GM23338 (cell line): Measurements from ENCODE around the gene FANCC. TPM values are rescaled to one million over a fixed set of nuclear protein-coding genes. Genes with fewer than 3 reads are reported as not detected.

ENCODE experiments used
- CREB1 ChIP-seq: fragments of 250-450 bp; sonication (Bioruptor Pico); IDR thresholded peaks from 2 replicates; pipeline ENCODE4 v1.5.0; 2020; ENCODE audit warnings: low read depth, mild to moderate bottlenecking, moderate library complexity
- EZH2 ChIP-seq: fragments of 200-600 bp; sonication (generic); IDR thresholded peaks from one replicate; pipeline ENCODE4 v1.8.0; 2017; ENCODE audit warnings: antibody characterized with exemption, mild to moderate bottlenecking, low read depth; ENCODE audit not compliant: unreplicated experiment
- JUNB ChIP-seq: IDR thresholded peaks from one replicate; pipeline ENCODE4 v1.6.1; 2016; ENCODE audit warnings: antibody characterized with exemption; ENCODE audit not compliant: unreplicated experiment
- ZNF331 ChIP-seq: fragments of 250-450 bp; sonication (Bioruptor Pico); IDR thresholded peaks from 2 replicates; pipeline ENCODE4 v1.5.0; 2020; ENCODE audit warnings: low read depth, mild to moderate bottlenecking, moderate library complexity
- polyA plus RNA-seq: library from polyadenylated mRNA; unstranded; fragments of >200 nt; fragmentation: Nextera tagmentation; extraction: Ambion mirVana; gene quantifications from 2 replicates; pipeline ENCODE4 v1.2.1, GENCODE V29; 2016
- total RNA-seq: library from RNA; depleted of rRNA; stranded (reverse); fragments of >200 nt; shearing (Covaris generic); gene quantifications from 2 replicates; pipeline ENCODE4 v1.2.3, GENCODE V29; 2014
- TF ChIP-seq, protein P1 (sequence below): fragments of 250-450 bp; sonication (Bioruptor Pico); IDR thresholded peaks from 2 replicates; pipeline ENCODE4 v1.5.0; 2020; ENCODE audit warnings: mild to moderate bottlenecking, moderate library complexity
- TF ChIP-seq, protein P2 (sequence below): IDR thresholded peaks from 2 replicates; pipeline ENCODE4 v1.6.1; 2016; ENCODE audit warnings: antibody characterized with exemption
- TF ChIP-seq, protein P3 (sequence below), 2 experiments: fragments of 200-600 bp in 1 of 2; sonication (generic) in 1 of 2; conservative IDR thresholded peaks; 2 replicates each; pipeline versions ENCODE4 v1.5.1 to v1.6.1; 2016 to 2017; ENCODE audit warnings: antibody characterized with exemption in 2 of 2, low read depth in 2 of 2, mild to moderate bottlenecking in 2 of 2, moderate library complexity in 1 of 2

Gene FANCC
- total and polyA plus RNA-seq, 2 experiments from 2014 or later: 7.8 to 18.1 TPM

DNA sequence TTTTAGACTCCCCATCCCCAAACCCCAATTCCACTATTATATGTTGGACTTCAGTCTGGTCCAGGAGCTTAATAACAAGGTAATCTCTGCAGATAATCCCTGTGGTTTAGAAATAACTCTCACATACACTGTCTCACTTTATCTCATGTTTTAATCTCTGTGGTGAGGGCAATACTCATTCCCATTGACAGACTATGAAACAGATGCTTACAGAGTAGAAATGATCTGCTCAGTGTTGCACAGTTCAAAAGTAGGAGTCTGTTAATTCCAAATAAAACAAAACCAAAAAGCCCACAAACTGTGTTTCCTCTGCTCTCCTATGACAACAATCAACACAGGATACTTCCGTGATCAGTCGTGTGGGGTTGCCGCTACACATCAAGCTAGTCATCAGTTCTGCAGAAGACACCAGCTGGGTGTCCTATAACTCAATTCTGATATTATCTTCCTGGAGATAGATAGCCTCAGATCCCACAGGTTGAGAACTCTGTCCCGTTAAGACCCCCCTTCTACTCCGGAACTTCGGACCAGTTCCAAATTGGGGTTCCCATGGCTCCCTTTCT is 26.3 kb upstream of the FANCC start (continued):
- TF ChIP-seq, protein P1, sequence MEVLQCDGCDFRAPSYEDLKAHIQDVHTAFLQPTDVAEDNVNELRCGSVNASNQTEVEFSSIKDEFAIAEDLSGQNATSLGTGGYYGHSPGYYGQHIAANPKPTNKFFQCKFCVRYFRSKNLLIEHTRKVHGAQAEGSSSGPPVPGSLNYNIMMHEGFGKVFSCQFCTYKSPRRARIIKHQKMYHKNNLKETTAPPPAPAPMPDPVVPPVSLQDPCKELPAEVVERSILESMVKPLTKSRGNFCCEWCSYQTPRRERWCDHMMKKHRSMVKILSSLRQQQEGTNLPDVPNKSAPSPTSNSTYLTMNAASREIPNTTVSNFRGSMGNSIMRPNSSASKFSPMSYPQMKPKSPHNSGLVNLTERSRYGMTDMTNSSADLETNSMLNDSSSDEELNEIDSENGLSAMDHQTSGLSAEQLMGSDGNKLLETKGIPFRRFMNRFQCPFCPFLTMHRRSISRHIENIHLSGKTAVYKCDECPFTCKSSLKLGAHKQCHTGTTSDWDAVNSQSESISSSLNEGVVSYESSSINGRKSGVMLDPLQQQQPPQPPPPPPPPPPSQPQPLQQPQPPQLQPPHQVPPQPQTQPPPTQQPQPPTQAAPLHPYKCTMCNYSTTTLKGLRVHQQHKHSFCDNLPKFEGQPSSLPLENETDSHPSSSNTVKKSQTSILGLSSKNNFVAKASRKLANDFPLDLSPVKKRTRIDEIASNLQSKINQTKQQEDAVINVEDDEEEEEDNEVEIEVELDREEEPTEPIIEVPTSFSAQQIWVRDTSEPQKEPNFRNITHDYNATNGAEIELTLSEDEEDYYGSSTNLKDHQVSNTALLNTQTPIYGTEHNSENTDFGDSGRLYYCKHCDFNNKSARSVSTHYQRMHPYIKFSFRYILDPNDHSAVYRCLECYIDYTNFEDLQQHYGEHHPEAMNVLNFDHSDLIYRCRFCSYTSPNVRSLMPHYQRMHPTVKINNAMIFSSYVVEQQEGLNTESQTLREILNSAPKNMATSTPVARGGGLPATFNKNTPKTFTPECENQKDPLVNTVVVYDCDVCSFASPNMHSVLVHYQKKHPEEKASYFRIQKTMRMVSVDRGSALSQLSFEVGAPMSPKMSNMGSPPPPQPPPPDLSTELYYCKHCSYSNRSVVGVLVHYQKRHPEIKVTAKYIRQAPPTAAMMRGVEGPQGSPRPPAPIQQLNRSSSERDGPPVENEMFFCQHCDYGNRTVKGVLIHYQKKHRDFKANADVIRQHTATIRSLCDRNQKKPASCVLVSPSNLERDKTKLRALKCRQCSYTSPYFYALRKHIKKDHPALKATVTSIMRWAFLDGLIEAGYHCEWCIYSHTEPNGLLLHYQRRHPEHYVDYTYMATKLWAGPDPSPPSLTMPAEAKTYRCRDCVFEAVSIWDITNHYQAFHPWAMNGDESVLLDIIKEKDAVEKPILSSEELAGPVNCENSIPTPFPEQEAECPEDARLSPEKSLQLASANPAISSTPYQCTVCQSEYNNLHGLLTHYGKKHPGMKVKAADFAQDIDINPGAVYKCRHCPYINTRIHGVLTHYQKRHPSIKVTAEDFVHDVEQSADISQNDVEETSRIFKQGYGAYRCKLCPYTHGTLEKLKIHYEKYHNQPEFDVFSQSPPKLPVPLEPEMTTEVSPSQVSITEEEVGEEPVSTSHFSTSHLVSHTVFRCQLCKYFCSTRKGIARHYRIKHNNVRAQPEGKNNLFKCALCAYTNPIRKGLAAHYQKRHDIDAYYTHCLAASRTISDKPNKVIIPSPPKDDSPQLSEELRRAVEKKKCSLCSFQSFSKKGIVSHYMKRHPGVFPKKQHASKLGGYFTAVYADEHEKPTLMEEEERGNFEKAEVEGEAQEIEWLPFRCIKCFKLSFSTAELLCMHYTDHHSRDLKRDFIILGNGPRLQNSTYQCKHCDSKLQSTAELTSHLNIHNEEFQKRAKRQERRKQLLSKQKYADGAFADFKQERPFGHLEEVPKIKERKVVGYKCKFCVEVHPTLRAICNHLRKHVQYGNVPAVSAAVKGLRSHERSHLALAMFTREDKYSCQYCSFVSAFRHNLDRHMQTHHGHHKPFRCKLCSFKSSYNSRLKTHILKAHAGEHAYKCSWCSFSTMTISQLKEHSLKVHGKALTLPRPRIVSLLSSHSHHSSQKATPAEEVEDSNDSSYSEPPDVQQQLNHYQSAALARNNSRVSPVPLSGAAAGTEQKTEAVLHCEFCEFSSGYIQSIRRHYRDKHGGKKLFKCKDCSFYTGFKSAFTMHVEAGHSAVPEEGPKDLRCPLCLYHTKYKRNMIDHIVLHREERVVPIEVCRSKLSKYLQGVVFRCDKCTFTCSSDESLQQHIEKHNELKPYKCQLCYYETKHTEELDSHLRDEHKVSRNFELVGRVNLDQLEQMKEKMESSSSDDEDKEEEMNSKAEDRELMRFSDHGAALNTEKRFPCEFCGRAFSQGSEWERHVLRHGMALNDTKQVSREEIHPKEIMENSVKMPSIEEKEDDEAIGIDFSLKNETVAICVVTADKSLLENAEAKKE (CRISPR knock-in tag): no peak
- TF ChIP-seq CREB1 (CRISPR knock-in tag): no peak
- TF ChIP-seq ZNF331: no peak
- TF ChIP-seq JUNB: no peak
- TF ChIP-seq, protein P2, sequence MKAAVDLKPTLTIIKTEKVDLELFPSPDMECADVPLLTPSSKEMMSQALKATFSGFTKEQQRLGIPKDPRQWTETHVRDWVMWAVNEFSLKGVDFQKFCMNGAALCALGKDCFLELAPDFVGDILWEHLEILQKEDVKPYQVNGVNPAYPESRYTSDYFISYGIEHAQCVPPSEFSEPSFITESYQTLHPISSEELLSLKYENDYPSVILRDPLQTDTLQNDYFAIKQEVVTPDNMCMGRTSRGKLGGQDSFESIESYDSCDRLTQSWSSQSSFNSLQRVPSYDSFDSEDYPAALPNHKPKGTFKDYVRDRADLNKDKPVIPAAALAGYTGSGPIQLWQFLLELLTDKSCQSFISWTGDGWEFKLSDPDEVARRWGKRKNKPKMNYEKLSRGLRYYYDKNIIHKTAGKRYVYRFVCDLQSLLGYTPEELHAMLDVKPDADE: no peak
- TF ChIP-seq, protein P3, sequence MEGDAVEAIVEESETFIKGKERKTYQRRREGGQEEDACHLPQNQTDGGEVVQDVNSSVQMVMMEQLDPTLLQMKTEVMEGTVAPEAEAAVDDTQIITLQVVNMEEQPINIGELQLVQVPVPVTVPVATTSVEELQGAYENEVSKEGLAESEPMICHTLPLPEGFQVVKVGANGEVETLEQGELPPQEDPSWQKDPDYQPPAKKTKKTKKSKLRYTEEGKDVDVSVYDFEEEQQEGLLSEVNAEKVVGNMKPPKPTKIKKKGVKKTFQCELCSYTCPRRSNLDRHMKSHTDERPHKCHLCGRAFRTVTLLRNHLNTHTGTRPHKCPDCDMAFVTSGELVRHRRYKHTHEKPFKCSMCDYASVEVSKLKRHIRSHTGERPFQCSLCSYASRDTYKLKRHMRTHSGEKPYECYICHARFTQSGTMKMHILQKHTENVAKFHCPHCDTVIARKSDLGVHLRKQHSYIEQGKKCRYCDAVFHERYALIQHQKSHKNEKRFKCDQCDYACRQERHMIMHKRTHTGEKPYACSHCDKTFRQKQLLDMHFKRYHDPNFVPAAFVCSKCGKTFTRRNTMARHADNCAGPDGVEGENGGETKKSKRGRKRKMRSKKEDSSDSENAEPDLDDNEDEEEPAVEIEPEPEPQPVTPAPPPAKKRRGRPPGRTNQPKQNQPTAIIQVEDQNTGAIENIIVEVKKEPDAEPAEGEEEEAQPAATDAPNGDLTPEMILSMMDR (conservative IDR thresholded peaks at IDR 0.05; ENCODE audit: low read depth in 2 of 2): no peak
- no peak for TF ChIP-seq EZH2
